Activated CD8-positive, alpha-beta memory T cell treated with anti-CD3 and anti-CD28 coated beads, Interleukin-2, amount 50 U/mL, for 48 hours (primary cell): ENCODE measurements around the gene CABCOCO1.

Experiments
- DNase-seq: peaks from one replicate; pipeline ENCODE4 v3.0.0-alpha.2; 2020

Gene CABCOCO1

DNA sequence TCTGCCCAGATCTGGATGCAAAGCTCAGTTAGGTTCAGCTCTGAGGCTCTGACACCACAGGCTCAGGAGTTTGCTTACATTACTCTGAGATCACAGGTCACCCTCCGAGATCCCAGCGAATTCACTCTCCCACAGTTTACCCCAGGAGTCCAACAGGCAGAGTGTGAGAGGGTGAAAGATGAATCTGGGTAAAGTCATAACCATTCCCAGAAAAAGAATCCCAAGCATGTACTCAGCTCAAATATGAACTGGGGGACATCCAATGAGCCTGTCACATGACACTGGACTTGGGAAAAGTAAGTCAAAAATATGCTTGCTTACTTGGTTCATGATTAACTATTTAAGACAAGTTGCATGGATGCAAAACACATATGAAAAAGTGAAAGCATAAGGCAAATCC is 128.5 kb downstream of the CABCOCO1 start:
- no peak for DNase-seq

DNA sequence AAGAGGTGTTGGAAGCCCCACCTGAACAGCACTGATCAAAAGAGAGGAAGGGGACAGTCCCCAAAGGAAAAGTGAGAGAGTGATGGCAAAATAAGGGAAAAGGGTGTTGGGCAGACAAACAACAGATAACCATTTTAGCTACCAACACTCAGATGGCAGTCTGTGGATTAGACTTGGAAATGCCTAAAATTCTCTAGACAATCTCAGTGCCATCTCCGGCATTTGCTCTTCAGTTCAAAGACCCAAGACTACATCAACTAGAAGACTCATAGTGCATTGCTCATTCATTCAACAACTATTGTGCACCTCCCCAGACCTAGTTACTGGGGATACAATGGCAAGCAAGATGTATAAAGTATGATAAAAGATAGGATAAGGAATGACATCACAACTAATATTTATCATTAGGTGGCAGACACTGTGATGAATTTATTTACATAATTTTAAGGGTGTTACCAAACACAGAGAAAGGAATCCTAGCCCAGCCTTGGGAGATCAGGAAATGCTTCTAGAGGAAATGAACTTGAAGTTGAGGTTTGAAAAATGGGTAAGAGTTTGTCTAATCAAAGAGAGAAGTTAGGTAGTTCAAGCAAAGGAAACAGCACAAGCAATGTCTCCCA is 129.5 kb downstream of the CABCOCO1 start:
- DNase-seq = no peak

DNA sequence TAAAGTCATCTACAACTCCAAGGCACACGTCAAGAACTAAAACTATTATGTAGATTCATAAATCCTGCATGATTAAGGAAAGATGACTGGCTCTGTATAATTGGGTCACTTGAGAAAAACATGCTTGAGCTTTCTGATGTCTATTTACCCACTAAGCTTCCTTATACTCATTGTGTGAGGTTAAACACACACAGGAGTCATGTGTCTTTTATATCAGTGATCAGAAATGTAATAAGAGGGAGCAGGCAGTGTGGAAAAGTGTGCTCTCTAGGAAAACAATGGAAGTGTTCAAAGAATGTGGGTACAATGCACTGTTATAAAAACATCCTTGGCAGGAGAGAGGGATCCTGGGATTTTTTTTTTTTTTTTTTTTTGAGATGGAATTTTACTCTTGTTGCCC is 130.2 kb downstream of the CABCOCO1 start:
- no peak for DNase-seq

DNA sequence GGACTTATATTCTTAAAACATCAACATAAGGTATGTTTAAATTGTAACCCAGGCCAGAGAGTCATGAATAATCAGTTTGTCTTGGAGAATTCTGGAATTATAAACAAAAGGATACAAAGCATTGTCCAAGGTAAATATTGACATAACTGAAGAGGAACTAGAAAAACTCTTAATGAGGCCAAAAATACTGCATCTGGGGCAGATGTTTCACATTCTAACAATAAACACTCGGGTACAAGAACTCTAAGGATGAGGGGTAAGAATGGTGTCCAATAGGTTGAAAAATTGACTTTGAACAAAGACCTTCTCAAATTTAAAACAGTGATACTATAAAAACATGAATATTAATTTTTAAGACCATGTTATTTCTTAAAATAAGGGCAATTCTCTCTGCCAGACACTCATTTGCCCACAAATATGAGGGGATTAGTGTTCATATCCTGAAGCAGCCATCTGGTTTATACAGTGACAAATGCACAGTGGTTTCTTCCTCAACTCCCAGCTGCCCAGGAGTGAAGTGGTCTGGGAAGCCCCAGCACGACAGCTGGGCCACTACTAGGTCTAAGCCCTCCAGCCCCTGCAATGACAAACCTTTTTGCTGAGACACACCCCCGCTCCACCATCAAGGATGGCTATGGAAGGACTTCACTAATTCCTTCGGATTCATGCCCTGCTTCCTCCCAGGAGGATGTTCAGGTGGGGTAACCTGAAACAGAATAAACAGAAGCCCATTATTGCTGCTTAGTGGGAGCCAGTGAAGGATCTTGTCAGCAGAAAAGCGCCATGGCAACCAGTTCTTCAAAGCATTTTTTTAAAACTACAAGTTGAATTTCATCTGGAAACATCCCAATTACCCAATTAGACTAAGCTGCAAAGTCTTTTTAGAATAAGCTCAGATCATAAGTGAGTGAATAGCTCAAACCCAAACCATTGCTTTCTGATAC is 131.3 kb downstream of the CABCOCO1 start:
- DNase-seq = no peak

DNA sequence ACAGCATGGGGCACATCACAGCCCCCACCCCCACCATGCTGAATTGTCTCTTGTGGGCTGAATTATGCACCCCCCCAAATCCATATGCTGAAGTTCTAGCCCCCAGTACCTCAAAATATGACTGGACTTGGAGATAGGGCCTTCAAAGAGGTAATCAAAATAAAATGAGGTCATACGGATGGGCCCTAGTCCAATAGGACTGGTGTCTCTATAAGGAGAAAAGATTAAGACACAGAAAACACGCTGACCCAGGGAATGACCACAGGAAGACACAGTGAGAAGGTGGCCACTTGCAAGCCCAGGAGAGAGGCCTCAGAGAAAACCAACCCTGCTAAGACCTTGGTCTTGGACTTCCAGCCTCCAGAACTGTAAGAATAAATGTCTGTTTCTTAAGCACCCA is 132.4 kb downstream of the CABCOCO1 start:
- DNase-seq = no peak

DNA sequence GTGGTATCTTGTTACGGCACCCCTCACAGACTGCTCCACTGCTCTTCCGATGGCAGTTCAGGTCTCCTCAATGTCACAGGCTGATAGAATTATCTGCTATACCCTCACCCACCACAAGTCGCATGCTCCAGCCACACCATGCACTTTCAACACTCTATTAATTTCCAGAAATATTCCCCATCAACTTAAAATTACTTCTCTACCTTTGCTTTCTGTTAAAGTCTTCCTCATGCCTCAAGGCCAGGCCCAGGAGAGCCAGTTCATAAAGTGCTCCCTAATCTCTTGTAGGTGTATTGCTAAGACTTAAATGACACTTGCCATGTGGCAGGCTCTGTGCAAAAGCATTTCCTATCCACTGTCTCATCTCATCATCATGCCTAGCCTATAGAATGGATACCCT is 132.8 kb downstream of the CABCOCO1 start:
- DNase-seq = no peak

DNA sequence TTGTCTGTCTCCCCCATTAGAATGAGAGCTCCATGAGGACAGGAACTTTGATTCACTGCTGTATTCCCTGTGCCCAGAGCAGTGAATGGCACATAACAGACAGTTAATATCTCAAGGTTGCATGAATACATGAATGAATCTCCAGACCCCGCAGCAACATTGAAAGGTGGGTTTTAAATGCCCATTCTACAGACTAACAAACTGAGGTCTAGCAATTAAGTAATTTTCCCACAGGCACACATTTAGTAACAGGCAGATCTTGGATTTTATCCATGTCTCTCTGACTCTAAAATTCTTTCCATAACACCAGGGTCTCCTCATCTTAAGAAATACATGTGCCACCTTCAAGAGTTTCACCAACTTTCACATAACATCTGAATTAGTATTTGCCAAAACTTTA is 134.1 kb downstream of the CABCOCO1 start:
- no peak for DNase-seq

DNA sequence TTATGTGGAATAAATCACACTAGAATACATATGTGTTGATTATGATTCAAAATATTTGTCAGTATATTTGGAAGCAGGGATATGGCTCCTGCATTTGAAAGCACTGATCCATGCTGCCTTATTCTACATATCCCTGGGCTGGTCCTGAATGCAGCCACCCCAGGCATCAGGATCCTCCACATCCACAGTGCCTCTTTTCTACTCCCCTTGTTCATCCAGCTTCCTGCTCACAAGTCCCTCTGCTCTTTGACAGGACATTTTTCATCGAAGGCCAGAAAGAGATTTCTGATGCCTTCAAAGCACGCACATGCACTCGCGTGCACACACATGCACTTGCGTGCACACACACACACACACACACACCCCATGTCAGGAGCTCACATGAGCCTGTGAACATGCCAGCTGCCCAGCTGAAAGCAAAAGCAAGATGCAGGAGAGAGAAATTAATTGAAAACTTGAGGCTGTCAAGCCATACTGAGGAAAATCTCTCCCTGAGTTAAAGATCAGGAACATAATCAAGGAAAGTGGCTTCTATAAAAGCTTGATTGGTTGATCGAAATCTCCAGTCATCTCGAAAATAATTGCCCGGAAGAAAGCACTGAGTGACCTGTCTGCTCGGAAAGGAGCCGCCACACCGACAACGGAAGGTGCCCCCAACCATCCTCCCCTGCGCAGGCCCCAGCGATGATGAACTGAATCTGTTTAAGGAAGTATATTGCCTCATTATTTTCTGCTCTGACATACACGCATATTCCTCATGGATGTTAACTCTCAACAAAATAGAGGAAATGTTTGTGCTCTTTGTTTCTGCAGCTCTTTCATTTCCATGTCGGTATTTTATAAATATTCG is 134.8 kb downstream of the CABCOCO1 start:
- no peak for DNase-seq

DNA sequence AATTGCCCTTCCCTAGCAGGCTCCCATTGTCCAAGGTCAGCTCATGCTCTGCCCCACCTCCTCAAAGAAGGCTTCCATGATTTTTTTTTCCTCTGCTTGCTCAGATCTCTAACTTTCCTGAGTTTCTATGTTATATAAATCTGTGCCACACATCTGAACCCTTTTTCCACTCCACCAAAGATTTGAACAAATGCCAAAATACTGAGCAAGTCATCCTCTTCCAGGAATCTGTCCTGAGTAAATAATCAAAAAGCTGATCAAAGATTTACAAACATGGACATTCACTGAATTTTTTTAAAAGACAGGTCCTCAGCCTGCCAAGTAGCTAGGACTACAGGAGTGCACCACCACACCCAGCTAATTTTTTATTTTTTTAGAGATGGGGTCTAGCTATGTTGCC is 136.0 kb downstream of the CABCOCO1 start:
- DNase-seq = no peak

DNA sequence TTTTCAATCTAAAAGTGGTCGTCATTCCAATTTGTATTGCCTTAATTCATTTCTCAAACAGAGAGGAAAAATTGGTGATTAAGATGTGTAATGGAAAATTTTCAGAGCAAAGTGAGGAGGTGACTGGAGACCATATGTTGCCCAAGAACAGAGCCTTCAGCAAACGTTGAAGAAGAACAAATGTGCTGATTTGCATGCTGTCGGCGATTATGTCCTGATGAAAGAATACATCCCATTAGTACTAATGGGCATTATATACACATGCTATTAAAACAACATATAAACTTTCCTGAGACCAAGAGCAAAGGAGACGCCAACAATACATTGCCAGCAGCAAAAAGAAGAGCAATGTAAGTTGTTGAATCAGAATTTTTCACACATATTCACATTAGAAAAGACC is 138.8 kb downstream of the CABCOCO1 start:
- DNase-seq = no peak

DNA sequence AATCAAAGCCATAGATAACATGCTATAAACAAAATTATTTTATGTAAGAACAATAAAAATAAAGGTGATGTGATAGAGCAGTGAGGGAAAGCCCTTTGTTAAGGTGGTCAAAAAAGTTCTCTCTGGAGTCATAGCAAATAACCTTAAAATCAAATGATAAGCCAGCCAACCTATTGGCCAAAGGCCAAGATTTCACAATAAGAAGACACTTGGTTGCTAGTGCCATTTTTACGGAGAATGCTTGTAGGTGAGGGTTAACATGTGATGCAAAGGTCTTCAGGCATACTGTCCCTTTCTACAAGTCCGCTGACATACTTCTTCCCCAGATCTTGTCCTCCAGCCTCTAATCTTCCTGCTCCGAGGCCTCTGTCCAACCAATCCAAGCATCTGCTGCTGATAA is 140.5 kb downstream of the CABCOCO1 start:
- DNase-seq = no peak

DNA sequence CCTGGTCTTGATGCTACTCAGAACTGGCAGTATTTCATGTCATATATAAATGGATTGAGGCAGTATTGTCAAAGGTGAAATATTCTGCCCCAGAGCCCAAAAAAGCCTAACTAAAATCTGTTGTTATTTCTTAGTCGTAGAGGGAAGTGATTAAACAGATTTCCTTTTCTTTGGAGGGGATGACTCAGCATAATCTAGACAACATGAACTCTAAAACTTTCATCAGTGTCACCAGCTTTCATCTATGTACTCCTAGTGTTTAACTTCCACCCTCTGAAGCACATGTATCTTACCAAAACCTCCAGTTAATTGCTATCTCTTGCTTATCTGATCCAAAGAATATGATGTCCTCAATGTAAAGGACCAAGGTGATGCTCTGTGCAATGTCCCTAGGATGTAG is 141.7 kb downstream of the CABCOCO1 start:
- DNase-seq = no peak

DNA sequence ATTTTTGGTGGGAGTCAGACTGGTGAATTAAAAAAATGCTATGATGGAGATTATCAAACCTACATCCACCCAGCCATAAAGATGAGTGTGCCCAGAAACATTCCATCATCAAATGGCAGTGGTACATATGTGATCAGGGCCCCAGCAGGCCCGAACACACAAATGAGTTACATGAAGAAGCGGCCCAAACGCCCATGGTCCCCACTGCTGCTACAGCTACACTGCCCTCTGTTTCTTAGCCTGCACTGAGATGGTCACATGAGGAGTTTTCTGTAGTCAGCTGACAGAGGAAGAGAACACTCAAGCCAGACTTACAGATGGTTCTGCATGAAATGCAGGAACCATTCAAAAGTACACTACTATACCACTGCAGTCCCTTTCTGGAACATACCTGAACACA is 142.4 kb downstream of the CABCOCO1 start:
- DNase-seq = no peak

DNA sequence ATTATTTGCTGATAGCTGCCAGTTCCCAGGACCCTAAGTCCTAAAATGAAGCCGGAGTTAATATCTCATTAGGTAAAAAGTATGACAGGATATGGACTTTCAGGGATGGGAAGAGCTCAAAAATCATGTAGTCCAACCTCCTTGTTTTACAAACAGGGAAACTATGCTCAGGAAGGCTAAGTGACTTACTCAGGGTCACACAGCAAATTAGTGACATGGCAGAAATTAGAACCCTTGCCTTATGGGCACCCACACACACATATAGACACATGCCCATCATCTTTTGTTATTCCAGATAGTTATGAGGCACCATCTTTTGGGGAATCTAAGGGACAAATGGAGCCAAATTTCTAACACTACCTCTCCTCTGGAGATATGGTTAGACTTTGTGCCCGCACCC is 147.5 kb downstream of the CABCOCO1 start:
- DNase-seq = no peak

DNA sequence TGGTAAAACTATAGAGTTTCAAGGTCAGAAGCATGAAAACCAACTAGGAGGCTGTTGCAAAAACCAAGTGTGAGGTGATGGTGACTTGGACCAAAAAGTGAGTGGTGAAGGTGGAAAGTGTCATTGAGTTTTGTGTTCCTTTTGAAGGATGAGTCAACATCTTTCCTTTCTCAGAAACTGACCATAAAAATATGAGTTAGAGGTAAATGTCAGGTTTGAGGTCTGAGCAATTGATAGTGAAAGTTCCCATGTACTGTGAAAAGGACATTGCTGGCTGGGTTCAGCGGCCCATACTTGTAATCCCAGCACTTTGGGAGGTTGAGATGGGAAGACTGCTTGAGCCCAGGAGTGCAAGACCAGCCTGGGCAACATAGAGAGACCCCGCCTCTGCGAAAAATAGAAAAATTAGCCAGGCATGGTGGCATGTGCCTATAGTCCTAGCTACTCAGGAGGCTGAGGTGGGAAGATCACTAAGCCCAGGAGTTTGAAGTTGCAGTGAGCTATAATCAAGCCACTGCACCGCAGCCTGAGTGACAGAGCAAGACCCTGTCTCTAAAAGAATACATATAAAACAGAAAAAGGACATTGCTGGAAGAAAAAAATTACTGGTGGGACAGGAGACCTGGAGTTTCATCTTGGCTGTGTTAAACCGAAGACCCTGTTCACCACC is 149.5 kb downstream of the CABCOCO1 start:
- DNase-seq = no peak

DNA sequence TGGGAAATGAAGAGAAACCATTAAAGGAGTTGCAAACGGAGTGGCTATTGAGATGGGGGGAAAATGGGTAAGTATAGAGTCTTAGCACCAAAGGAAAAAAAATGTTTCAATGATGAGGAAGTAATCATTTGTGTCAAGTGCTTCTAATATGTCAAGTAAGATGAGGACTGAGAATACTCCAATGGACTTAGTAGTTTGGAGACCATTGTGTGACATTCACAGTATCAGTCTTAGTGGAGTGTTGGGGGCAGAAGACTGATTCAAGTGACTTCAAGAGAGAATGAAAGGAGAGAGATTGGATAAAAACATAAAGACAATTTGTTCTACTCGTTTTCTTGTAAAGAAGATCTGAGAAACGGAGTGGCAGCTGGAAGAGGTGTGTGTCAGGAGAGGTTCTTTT is 150.2 kb downstream of the CABCOCO1 start:
- no peak for DNase-seq

DNA sequence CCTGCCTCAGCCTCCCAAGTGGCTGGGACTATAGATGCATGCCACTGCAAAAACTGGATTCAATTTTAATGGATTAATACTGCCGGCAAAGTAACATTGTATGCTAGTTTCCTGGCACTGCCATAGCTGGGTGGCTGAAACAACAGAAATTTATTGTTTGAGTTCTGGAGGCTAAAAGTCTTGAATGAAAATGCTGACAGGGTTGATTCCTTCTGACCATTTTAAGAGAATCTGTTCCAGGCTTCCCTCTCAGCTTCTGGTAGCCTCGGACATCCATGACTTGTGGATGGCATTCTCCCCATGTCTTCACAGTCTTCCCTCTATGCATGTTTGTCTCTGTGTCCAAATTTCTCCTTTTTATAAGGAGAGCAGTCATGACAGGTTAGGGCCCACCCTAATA is 151.4 kb downstream of the CABCOCO1 start:
- DNase-seq = no peak

DNA sequence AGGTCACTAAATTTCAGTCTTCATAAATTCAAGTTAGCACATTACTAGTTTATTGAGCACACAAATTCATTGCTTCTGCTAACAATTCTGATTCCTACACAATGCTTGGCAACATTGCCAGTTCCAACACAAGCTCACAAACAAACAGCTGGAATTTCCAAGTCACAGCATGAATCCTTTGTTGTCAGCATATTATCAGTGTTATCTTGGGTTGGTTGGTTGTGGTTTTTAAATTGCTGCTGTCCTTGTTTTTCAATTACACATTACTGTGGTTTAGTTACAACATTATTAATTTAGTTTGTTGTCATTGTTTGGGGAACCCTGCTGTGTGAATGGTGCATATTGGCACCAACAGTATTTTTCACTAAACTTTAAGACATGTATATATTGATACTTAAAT is 152.8 kb downstream of the CABCOCO1 start:
- DNase-seq = no peak
